Measurements from ENCODE around the gene SLC11A1.

Gene SLC11A1

GRCh38 chr2:218340656-218341055 lies 41.4 kb upstream of the SLC11A1 start (continued):
- TF ChIP-seq, protein P1, sequence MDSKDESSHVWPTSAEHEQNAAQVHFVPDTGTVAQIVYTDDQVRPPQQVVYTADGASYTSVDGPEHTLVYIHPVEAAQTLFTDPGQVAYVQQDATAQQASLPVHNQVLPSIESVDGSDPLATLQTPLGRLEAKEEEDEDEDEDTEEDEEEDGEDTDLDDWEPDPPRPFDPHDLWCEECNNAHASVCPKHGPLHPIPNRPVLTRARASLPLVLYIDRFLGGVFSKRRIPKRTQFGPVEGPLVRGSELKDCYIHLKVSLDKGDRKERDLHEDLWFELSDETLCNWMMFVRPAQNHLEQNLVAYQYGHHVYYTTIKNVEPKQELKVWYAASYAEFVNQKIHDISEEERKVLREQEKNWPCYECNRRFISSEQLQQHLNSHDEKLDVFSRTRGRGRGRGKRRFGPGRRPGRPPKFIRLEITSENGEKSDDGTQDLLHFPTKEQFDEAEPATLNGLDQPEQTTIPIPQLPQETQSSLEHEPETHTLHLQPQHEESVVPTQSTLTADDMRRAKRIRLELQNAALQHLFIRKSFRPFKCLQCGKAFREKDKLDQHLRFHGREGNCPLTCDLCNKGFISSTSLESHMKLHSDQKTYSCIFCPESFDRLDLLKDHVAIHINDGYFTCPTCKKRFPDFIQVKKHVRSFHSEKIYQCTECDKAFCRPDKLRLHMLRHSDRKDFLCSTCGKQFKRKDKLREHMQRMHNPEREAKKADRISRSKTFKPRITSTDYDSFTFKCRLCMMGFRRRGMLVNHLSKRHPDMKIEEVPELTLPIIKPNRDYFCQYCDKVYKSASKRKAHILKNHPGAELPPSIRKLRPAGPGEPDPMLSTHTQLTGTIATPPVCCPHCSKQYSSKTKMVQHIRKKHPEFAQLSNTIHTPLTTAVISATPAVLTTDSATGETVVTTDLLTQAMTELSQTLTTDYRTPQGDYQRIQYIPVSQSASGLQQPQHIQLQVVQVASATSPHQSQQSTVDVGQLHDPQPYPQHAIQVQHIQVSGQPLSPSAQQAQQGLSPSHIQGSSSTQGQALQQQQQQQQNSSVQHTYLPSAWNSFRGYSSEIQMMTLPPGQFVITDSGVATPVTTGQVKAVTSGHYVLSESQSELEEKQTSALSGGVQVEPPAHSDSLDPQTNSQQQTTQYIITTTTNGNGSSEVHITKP (tag by site-specific recombination; IDR thresholded peaks at IDR 0.05) = no peak
- no peak for TF ChIP-seq GLI4 (tag by site-specific recombination; IDR thresholded peaks at IDR 0.05)

DNA sequence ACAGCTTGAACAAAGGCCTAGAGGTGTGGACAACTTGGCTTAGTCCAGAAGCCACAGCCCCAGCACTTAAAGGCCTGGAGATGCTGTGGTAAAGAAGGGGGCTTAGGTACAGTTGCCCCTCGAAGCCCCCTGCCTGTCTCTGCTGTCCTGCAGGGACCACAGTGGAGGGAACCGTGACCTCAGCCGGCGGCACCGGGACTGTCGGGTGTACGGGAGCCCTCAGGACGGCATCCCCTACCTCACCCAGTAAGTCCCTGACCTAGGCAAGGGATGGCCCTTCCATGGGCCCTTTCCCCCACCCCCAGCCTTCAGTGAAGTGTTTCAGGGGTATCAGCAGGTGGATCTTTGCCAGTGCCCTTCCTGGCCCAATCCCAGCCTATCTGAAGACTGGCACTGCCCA lies 40.7 kb upstream of the SLC11A1 start:
- Histone ChIP-seq H3K27ac (ENCODE audit: extremely low read depth, low read depth, low read length) (no peak overlapping the region), H3K4me1 (ENCODE audit: control insufficient read depth, insufficient read depth, low read length) (peaks cover 6% of the 10 kb centered on the region), H3K36me3 (ENCODE audit: control insufficient read depth in 2 of 2, insufficient read depth in 1 of 2, low read length in 2 of 2) (no peaks in the 10 kb centered on the region), H3K4me3 (ENCODE audit: low read depth, low read length) (no peak overlapping the region), H3K9me3 (ENCODE audit: control insufficient read depth, insufficient read depth, low read depth, low read length) (no peaks in the 10 kb centered on the region)
- TF ChIP-seq HOXD13 (CRISPR knock-in tag; IDR thresholded peaks at IDR 0.05; ENCODE audit: borderline replicate concordance) (no peak), ZNF366 (tag by site-specific recombination; conservative IDR thresholded peaks at IDR 0.05) (no peak)
- CTCF ChIA-PET = interaction anchor here (0.6 kb wide), 1 partner anchor 106 kb away, joined by 3 read pairs; no protein-coding TSS in a partner anchor
- POLR2A ChIA-PET = no interaction called here

DNA sequence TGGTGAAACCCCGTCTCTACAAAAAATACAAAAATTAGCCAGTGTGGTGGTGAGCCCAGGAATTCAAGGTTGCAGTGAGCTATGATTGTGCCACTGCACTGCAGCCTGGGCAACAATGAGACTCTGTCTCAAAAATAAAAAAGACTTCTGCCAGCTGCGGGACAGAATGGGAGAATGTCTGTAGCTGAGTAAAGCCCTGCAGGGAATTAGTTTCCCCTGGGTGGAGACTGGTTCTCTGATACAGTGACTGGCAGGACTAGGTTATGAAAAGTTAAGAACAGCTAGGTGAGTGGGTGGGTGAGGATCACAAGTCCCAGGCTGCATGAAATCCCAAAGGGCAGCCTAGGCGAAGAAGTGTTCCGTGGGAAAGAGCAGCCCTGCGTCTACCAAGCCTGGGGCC lies 39.2 kb upstream of the SLC11A1 start:
- CTCF ChIA-PET = no interaction called here
- no peak overlapping the region for H3K27ac ChIP-seq (ENCODE audit: extremely low read depth, low read depth, low read length)
- no peak for TF ChIP-seq ZNF184 (tag by site-specific recombination; IDR thresholded peaks at IDR 0.05)
- no peak for TF ChIP-seq WT1 (tag by site-specific recombination; IDR thresholded peaks at IDR 0.05)
- TF ChIP-seq ZNF660 (tag by site-specific recombination; IDR thresholded peaks at IDR 0.05) = no peak
- TF ChIP-seq ZNF488 (tag by site-specific recombination; IDR thresholded peaks at IDR 0.05) = no peak
- H3K9me3 ChIP-seq (ENCODE audit: control insufficient read depth, insufficient read depth, low read depth, low read length) = no peaks in the 10 kb centered on the region
- H3K36me3 ChIP-seq (ENCODE audit: control insufficient read depth in 2 of 2, insufficient read depth in 1 of 2, low read length in 2 of 2) = no peaks in the 10 kb centered on the region
- peaks cover 6% of the 10 kb centered on the region for H3K4me1 ChIP-seq (ENCODE audit: control insufficient read depth, insufficient read depth, low read length)
- H3K4me3 ChIP-seq (ENCODE audit: low read depth, low read length) = no peak overlapping the region
- POLR2A ChIA-PET = interaction anchor here (0.8 kb wide), 1 partner anchor 20 kb away, joined by 3 read pairs; no protein-coding TSS in a partner anchor

GRCh38 chr2:218343591-218343990 lies 38.5 kb upstream of the SLC11A1 start:
- no peak overlapping the region for H3K27ac ChIP-seq (ENCODE audit: extremely low read depth, low read depth, low read length)
- H3K4me1 ChIP-seq (ENCODE audit: control insufficient read depth, insufficient read depth, low read length) = peaks cover 6% of the 10 kb centered on the region
- TF ChIP-seq ZNF776 (tag by site-specific recombination; IDR thresholded peaks at IDR 0.05; ENCODE audit: borderline replicate concordance) (no peak), ZNF600 (tag by site-specific recombination; IDR thresholded peaks at IDR 0.05) (peak; percentile 59)
- CTCF ChIA-PET = no interaction called here
- H3K9me3 ChIP-seq (ENCODE audit: control insufficient read depth, insufficient read depth, low read depth, low read length) = no peaks in the 10 kb centered on the region
- no peaks in the 10 kb centered on the region for H3K36me3 ChIP-seq (ENCODE audit: control insufficient read depth in 2 of 2, insufficient read depth in 1 of 2, low read length in 2 of 2)
- H3K4me3 ChIP-seq (ENCODE audit: low read depth, low read length) = no peak overlapping the region
- POLR2A ChIA-PET = no interaction called here

- ChIA-PET POLR2A (interaction anchor here (0.6 kb wide), 1 partner anchor 30 kb away, joined by 5 read pairs; no protein-coding TSS in a partner anchor), CTCF (no interaction called here)
- H3K36me3 ChIP-seq (ENCODE audit: control insufficient read depth in 2 of 2, insufficient read depth in 1 of 2, low read length in 2 of 2) = no peaks in the 10 kb centered on the region
- no peak for TF ChIP-seq ZNF777 (tag by site-specific recombination; IDR thresholded peaks at IDR 0.05; ENCODE audit: borderline replicate concordance)
- TF ChIP-seq ZNF830 (tag by site-specific recombination; IDR thresholded peaks at IDR 0.05; ENCODE audit: low read depth) = no peak
- TF ChIP-seq ZEB2 (tag by site-specific recombination; IDR thresholded peaks at IDR 0.05) = no peak
- TF ChIP-seq ZNF600 (tag by site-specific recombination; IDR thresholded peaks at IDR 0.05) = no peak
- no peak for TF ChIP-seq YY2 (tag by site-specific recombination; IDR thresholded peaks at IDR 0.05)
- no peak for TF ChIP-seq RBAK (tag by site-specific recombination; IDR thresholded peaks at IDR 0.05)
- no peak for TF ChIP-seq ZNF146 (tag by site-specific recombination; IDR thresholded peaks at IDR 0.05)
- TF ChIP-seq ZNF704 (tag by site-specific recombination; IDR thresholded peaks at IDR 0.05) = no peak
- TF ChIP-seq ZSCAN5A (tag by site-specific recombination; IDR thresholded peaks at IDR 0.05) = no peak
Measured at GRCh38 chr2:218344090-218344754, 37.9 kb upstream of the SLC11A1 start.

More at GRCh38 chr2:218344090-218344754, 37.9 kb upstream of the SLC11A1 start:
- Histone ChIP-seq H3K27ac (ENCODE audit: extremely low read depth, low read depth, low read length) (no peak overlapping the region), H3K4me3 (ENCODE audit: low read depth, low read length) (no peak overlapping the region), H3K9me3 (ENCODE audit: control insufficient read depth, insufficient read depth, low read depth, low read length) (no peaks in the 10 kb centered on the region), H3K4me1 (ENCODE audit: control insufficient read depth, insufficient read depth, low read length) (peaks cover 6% of the 10 kb centered on the region)
